GM19438 (cell line): ENCODE measurements around the gene KCNIP3.
"Not testable (repeated sequence)": the region's sequence is repeated elsewhere in the genome, so short reads cannot be mapped to it uniquely, and the experiment has no call there.

ENCODE experiments used
- ATAC-seq: cut with Tn5 transposase; IDR thresholded peaks from one replicate; pipeline ENCODE4 v1.9.1; 2021; ENCODE audit warnings: low read depth; ENCODE audit not compliant: unreplicated experiment

KCNIP3 gene

DNA sequence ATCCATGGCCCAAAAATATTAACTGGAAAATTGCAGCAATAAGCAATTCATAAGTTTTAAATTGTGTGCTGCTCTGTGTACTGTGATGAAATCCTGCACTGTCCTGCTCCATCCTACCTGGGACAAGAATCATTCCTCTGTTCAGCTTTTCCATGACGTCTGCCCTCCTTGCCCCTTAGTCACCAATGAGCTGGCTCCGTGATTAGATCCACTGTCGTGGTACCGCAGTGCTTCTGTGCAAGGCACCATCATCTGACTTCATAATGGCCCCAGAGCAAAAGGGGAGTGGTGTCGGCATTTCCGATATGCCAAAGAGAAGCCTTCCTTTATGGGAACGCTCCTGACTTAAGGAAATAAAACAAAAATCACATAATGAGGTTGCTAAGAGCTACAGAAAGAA, 101.9 kb downstream of the KCNIP3 start:
- no peak for ATAC-seq

DNA sequence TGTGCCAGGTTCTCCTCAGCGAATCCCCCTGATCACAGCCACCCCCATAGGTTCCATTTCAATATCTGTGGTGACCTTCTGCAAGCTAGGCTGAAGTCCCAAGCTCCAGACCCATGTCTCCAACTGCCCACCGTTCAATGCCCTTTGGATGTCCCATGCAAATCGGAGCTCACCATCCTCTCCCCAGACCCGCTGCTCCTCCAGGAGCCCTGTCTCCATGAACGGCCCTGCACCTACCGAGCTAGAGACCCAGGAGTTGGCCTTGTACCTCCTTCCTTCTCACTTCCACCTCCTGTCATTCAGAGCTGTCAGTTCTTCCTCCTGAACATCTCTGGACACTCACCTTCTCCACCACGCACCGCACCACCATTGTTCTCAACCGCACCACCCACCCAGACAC, 104.3 kb downstream of the KCNIP3 start:
- ATAC-seq, result no peak

DNA sequence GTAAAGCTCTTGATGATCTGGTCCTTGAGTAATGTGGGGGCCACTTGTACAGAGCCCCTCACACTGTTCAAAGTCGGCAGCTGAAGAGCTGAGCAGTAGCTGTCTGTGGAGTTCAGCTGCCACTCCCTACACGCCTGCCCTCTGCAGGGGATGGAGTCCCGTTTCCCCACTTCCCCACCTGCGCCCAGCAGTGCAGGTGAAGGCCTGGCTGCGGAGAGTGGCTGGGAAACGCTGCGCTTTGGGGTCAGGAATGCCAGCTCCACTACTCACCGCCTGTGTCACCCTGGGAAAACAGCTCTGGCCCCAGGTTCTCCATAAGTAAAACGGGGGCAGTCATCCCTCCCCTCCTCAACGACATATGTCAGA, 104.8 kb downstream of the KCNIP3 start:
- ATAC-seq, result peak; percentile 23

DNA sequence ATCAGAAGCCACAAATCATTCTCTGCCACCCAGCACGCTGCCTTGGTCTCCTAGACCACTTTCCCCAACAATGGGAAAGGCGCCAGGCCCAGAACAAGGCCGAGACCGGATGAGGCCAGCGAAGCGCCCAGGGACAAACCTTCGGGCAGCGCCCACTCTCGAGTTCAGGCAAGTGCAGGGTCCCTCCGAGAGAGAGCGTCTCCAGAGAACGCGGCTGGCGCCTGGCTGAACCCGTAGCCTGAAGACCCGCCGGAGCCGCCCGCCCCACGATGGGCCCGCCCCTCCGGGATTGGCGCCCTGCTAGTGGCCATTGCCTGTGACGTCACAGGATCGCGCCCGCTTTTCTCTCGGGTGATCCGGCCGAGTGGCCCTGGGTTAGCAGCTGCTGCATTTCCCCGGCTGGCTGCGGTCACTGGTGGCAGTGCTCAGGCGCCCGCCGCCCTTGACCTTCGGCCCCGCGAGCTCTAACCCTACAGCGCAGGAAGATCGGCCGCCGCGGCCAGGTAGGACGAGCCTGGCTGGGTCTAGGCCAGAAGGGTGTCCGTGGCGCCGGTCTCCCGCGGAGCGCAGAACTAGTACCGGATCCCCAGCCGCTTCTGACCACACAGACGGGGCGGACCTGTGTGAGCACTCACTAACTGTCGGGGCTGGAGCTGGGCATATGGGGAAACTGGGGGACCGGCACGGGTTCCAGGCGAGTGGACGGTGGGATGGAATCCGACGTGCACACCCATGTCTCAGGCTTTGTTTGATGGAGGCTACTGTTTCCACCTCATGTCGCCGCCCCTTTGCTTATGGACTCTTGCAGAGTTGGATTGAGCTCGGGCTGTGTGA, 105.4 kb downstream of the KCNIP3 start, which contains the start of gene FAHD2A:
TSS of gene FAHD2A (plus strand) at position 339 of the 834 bp plus-strand sequence. CDS start 2,851 bp downstream, outside the sequence.
- peak; percentile 93 for ATAC-seq

DNA sequence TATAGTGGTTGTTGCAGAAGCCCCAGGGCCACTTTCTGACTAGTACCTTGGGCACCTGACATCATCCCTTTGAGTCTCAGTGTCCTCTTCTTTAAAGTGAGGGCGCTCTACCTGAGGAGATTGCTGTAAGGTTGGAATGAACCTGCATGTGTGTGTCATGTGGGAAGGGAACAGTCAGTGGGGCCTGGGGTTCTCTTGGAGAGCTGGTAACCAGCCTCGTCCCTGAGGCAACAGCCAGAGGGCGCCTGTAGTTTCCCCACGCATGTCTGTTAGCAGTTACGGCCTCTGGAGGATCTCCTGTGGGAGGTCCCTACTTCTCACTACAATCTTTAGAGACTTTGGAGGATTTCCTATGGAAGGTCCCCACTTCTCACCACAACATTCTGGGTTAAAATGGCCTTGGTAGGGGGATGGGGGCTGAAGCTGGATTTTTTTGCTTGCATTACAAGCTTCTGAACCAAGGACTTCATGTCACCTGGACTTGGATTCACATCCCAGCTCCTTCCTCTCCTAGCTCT, 106.1 kb downstream of the KCNIP3 start:
- ATAC-seq, result not testable (repeated sequence)

DNA sequence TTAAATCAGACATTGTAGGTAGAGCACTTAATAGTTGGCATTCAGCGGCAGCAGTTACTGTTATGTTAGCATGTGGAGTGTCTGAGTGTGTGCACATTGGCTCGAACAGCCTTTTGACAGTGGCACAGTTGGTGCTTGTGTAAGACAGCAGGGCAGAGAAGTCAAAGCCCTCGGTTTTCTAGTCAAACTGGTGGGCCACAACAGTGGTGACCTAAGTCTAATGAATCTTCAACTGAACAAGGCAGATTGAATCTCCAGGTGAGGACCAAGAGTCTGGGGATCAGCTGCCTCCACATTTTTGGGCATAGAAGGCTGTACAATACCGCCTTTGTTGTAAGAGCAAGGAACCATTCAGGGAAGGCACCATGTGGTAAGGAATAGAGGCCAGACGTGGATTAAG, 106.7 kb downstream of the KCNIP3 start:
- ATAC-seq, result not testable (repeated sequence)

DNA sequence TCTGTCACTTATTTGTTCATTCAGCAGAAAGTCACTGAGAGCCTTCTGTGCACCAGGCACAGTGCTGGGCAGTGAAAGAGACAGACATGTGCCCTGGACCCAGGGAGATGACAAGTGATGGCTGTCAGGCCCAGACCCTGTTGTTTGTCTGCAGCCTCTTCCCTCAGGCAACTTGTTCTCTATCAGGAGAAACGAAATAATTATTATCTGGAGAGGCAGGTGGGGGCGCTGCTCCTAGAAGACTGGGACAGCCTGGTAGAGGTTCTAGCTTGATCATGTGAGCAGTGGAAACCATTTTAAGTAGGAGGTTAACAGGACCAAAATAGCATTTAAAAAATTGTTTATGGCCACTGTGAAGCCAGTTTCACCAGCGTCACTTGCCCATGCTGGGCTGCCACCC, 107.5 kb downstream of the KCNIP3 start:
- ATAC-seq, result not testable (repeated sequence)

DNA sequence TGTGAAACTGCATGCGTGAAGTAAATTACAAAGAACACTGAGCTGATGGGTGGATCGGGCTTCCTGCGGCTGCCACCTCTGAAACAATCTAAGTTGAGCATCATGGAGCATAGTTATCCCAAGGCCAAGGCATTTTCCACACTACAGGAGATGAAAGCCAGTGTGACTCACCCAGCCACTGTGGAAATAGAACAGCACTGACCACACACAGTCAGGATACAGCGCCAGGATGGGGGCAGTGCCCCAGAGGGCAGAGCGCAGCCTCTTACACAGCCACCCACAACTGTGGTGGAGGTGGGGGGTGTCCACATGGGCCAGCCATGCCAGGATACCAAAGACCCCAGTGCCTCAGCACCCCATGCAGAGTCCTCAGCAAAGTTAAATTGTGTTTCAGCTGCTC, 114.1 kb downstream of the KCNIP3 start:
- ATAC-seq, result not testable (repeated sequence)

DNA sequence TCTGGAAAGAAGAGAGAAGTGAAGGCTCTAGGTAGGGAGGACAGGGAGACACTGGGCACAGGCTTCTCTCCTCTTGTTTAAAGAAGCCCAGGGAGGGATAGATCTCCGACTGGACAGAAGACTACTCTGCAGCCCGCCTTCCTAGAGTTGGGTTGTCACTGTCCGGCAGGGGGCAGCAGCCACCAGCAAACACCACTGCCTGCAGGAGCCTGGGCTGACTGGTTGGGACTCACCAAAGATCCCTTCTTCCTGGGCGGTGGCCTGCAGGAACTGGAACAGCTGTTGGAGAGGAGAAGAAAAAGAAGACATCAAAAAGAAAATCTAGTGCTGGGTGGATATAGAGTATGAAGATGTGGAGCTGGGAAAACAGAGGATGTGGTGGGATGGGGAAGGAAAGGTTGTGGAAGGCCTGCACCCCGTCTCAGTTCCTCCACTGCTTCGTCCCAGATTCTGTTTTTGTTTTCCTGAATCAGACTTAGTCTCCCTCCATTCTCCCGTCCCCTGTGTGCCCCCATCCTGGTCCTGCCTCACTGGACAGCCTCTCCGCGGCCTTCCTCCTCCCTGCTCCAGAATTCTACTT, 117.0 kb downstream of the KCNIP3 start:
- peak; percentile 75 for ATAC-seq

DNA sequence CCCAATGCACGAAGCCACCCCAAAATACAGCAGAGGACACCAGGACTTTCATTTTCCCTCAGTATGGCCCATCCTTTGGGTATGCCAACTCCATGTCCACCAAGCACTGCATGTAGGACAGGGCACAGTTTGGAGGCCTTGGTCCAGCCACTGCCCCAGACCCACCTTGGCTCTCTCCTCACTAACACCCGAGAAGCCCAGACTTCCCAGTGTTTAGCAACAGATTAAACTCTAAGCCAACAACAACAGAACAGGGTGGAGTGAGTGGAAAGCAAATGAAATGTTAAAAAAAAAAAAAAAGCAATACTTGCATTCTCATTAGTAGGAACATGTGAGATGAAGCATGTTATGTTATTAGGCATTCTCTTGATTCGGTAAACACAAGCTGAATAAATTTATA, 118.0 kb downstream of the KCNIP3 start:
- not testable (repeated sequence) for ATAC-seq

DNA sequence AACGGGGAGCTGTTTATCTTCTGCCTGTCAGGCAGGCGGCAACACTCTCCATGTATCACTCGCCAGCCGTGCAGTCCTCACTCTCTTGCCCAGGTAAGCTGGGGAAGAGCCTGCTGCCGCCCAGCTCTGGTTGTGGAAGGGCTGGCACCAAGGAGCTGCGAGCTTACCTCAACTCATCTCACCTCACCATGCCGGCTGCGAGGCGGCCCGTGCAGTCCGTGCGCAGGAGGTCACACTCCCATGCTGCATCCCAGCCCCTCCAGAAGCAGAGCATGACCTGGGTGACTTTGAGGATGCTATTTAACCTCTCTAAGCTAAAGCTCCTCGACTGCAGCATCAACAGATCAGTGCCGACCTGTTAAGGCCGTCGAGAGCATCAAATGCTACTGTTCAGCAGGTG, 118.4 kb downstream of the KCNIP3 start:
- not testable (repeated sequence) for ATAC-seq

DNA sequence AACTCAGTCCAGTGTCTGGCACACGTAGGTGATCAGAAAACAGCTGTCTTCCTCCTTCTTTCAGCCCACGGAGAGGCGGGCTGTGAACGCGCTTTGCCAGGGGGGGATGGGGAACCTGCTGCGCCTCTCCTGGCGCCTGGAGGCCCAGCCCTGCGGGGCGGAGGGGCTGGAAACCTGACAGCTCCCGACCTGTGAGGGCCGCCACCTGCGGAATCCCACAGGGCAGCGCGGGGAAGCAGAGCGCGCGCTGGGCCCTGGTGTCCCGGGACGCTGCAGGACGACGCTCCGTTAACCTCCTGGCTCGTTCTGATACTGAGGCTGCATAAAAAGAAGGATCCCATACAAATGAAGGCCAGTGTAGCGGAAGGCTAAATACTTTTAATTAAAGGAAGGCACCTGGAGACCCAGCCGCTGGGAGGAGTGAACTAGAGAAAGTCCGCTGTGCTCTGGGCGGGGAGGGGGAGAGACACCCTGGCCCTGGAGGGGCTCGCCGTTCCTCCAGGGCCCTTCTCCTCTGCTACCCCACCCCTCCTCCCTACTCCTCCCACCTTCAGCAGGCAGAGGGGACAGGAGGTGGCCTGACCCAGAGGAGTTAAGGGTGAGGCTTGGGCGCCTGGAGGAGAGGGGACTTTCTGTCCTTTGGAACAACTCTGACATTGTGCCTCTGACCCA, 130.2 kb downstream of the KCNIP3 start:
- not testable (repeated sequence) for ATAC-seq

DNA sequence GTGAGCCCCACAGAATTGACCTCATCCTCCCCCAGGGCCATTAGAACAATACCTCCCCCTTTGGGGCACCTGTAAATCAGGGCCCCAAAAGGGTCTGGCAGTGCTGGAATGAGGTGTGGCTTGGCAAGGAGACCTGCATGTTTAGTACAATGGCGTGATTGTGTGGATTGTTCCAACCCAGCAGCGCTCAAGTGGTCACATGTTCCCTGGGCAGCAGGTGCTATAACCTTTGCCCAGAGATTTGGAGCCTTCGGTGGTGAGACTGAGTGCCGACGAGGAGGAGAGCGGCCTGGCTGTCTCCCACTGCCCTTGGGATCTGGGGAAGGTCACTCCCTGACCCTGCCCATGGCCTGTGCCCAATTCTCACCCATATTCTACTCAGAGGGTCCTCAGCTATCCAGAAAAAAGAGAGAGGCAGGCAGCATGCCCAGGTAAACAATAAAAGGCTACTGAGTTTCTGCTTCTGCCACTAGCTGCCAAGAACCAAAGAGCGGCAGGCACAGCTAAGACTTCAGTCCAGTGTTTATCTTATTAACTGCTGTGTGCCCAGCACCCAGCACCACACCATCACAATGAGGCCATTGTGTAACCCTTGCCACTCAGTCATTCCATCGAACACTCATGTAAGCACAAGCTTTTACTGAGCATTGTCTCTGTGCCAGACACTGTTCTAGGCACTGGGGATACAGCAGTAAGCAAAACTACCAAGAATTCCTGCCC, 132.8 kb downstream of the KCNIP3 start:
- not testable (repeated sequence) for ATAC-seq

DNA sequence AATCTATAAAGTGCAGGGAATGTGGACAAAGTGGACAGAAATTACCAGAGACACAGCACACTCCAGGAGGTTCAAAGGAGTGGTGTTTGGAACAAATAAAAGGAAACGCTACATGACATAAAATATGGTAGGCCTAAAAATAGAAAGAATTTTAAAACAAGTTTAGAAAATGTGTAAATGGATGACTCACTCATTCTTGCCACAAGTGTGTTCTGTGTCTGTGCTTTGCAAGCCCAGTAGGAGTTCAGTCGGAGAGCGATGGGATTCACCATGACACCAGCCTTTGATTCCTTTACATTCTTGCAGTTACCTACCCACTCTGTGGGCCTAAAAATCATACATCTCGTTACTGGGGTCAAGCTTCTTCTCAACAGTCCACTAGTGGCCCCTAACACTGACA, 136.2 kb downstream of the KCNIP3 start:
- not testable (repeated sequence) for ATAC-seq

DNA sequence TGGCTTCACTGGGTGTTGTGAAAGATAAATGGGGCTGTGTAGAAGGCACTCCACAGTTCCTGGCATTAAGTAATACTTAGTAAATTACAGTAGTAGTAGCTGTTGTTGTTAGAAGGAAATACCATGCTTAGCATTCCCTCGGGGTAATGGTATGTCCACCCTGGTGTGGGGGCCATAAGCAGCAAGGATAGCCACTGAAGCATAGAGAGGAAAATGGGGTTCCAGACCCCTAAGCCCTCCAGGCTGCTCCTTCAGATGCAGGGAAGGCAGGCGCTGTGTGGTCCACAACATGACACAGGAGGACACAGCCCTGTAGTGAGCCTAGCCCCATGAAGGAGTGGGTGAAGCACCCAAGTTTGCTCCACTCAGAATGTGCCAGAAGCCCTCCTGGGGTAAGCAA, 136.8 kb downstream of the KCNIP3 start:
- not testable (repeated sequence) for ATAC-seq

DNA sequence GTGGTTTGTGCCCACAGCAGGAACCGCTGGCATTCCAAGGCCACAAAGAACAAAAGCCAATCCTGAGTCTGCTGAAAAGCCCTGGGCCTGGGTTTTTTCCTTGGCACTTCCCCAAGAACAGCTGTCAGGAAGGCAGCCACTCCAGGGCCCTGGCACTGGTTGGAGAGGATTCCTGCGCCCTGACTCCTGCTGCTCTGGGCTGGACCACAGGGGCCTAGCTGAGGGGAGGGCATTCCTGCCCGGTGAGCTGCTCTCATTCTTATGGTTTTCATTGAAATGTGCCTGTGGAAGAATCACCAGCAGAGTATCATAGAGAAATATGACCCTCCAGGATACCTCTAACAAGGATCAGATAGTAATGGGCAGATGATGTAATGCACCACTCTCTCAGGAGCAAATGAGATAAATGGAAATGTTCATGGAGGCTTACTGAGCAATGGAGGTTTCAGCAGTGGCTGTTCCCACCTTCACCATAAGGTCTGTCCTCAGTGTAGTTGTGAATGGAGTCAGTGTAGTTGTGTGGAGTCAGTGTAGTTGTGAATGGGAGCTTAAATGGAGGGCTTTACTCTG, 137.4 kb downstream of the KCNIP3 start:
- not testable (repeated sequence) for ATAC-seq

DNA sequence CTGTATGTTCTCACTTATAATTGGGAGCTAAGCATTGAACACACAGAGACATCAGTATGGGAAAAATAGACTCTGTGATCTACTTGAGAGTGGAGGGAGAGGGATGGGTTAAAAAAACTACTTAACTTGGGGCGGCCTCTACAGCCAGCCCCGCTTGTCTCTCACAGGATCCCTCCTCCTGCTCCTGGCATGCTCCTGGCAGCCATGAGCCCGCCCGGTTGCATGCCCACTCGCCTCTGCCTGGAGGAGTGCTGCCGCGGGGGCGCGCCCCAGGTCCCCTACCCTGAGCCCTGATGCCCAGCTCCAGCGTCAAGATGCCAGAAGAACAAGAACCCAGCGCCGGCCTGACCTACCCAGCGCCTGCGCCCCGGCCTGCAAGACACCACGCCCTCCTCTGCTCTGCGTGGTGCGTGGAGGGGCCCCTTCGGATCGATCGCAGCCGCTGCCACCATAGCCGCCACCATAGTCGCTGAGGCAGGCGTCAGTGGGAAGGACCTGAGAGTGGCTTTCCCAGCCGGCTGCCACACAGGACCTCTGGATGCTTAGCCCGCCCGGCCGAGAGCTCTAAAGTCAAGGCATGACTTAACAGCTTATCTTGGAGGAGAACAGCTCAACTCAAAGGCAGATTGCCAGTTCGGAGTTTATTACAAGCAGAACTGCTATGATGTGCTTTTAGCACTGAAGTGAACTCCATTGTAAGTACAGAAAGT, 138.2 kb downstream of the KCNIP3 start:
- ATAC-seq, result not testable (repeated sequence)
